A673 (cell line): ENCODE data around the gene MCRIP1.

ENCODE experiments used
- CTCF ChIP-seq: fragments of 300-800, 200-600 bp; sonication (generic); conservative IDR thresholded peaks from 2 replicates; pipeline ENCODE4 v1.5.1; 2017; ENCODE audit warnings: low read depth, mild to moderate bottlenecking, antibody characterized with exemption, low read length, moderate library complexity, mixed read lengths
- EZH2 ChIP-seq: fragments of 200-600 bp; sonication (generic); IDR thresholded peaks from 2 replicates; pipeline ENCODE4 v1.6.1; 2017; ENCODE audit warnings: borderline replicate concordance, low read depth, mild to moderate bottlenecking, mixed read lengths, antibody characterized with exemption, low read length; ENCODE audit not compliant: poor library complexity, severe bottlenecking

- TF ChIP-seq CTCF = no peak
- TF ChIP-seq EZH2 = no peak
These were observed 24.1 kb downstream of the MCRIP1 start for GRCh38 chr17:81808778-81809555.
